A549 (cell line): ENCODE results near the gene ADAMTS16.

Experiments used
- CBX8 ChIP-seq: fragments of 200-600 bp; sonication (generic); IDR thresholded peaks from 2 replicates; pipeline ENCODE4 v1.6.1; 2016
- CTCF ChIP-seq: fragments of >200 bp; sonication (Bioruptor Twin); formaldehyde crosslinking; IDR thresholded peaks from 3 replicates; pipeline ENCODE4 v1.5.1; 2016
- EHMT2 ChIP-seq: fragments of 200-600 bp; sonication (generic); IDR thresholded peaks from 2 replicates; pipeline ENCODE4 v1.6.1; 2016; ENCODE audit warnings: antibody characterized with exemption, low read depth, mild to moderate bottlenecking, moderate library complexity
- FOSL2 ChIP-seq, 2 experiments: fragments of 450-650 bp in 1 of 2; fragments of >200 bp in 1 of 2; sonication (Bioruptor Twin) in 1 of 2; formaldehyde crosslinking; IDR thresholded peaks; 2 replicates each; pipeline versions ENCODE4 v1.5.0 to v1.6.1; 2016 to 2020; ENCODE audit warnings: mild to moderate bottlenecking in 1 of 2, moderate library complexity in 1 of 2
- JUNB ChIP-seq: fragments of >200 bp; sonication (Bioruptor Twin); formaldehyde crosslinking; IDR thresholded peaks from 2 replicates; pipeline ENCODE4 v1.6.1; 2016
- MAX ChIP-seq: IDR thresholded peaks from 2 replicates; pipeline ENCODE4 v1.6.1; 2012
- NFE2L2 ChIP-seq: fragments of 150-350 bp; conservative IDR thresholded peaks from 2 replicates; pipeline ENCODE4 v1.6.1; 2014; ENCODE audit warnings: low read length
- POLR2A ChIP-seq: IDR thresholded peaks from 2 replicates; pipeline ENCODE4 v1.6.1; 2012; ENCODE audit warnings: mild to moderate bottlenecking, low read length
- POLR2AphosphoS2 ChIP-seq: conservative IDR thresholded peaks from 2 replicates; pipeline ENCODE4 v1.6.1; 2012; ENCODE audit warnings: low read length, improper control_type of control experiment, inconsistent platforms
- USF2 ChIP-seq: fragments of 450-650 bp; IDR thresholded peaks from 2 replicates; pipeline ENCODE4 v1.6.1; 2014; ENCODE audit warnings: antibody characterized with exemption

GRCh38 chr5:5203451-5203850 is 63.3 kb downstream of the ADAMTS16 start:
- TF ChIP-seq CTCF (no peak), USF2 (no peak), JUNB (no peak), POLR2A (no peak), FOSL2 (IDR thresholded peaks at IDR 0.05) (no peak), FOSL2 (CRISPR knock-in tag; IDR thresholded peaks at IDR 0.05) (no peak), MAX (no peak), EHMT2 (no peak), NFE2L2 (no peak), POLR2AphosphoS2 (no peak), CBX8 (no peak)
